CD4-positive, alpha-beta T cell (primary cell): Measurements from ENCODE around the gene C18orf54. TPM values are rescaled to one million over a fixed set of nuclear protein-coding genes. Genes with fewer than 3 reads are reported as not detected.

Experiments
- ATAC-seq: fragments of 200-7000 bp; cut with Tn5 transposase; one replicate; pipeline ENCODE4 v1.10.0; 2022; ENCODE audit warnings: mild to moderate bottlenecking; ENCODE audit not compliant: poor library complexity
- CTCF ChIA-PET: fragments of 350-600 bp; sonication (Branson Sonifier 250); formaldehyde crosslinking; loops from one replicate; lab custom pipeline; 2021; ENCODE audit warnings: antibody characterized with exemption, inconsistent platforms; lab: Charles Lee
- POLR2A ChIA-PET: fragments of 350-600 bp; sonication (Branson Sonifier 250); formaldehyde crosslinking; loops from one replicate; lab custom pipeline; 2021; ENCODE audit warnings: antibody characterized with exemption, inconsistent platforms; lab: Charles Lee
- DNase-seq, 14 experiments: peaks; one replicate each; pipeline ENCODE4 v3.0.0-alpha.2; 2013 to 2020; ENCODE audit warnings: mixed read lengths in 2 of 14
- H3K27ac ChIP-seq, 2 donors: one replicate each; pipeline versions ENCODE4 v1.5.1 to v1.7.0; 2013; ENCODE audit warnings: low read length in 2 of 2, low read depth in 1 of 2, mild to moderate bottlenecking in 1 of 2
- H3K27me3 ChIP-seq, 2 experiments: 1 replicate in 1 of 2; 2 replicates in 1 of 2; pipeline versions ENCODE4 v1.6.1 to v1.7.0; 2013; ENCODE audit warnings: low read length in 2 of 2, control low read depth in 1 of 2, mild to moderate bottlenecking in 1 of 2, moderate library complexity in 1 of 2; ENCODE audit not compliant: insufficient read depth in 2 of 2, control insufficient read depth in 1 of 2
- H3K36me3 ChIP-seq: one replicate; pipeline ENCODE4 v1.6.1; 2013; ENCODE audit warnings: low read length, control low read depth; ENCODE audit not compliant: insufficient read depth
- H3K4me1 ChIP-seq: one replicate; pipeline ENCODE4 v1.6.1; 2013; ENCODE audit warnings: low read length, control low read depth; ENCODE audit not compliant: insufficient read depth
- H3K4me3 ChIP-seq: one replicate; pipeline ENCODE4 v1.5.1; 2013; ENCODE audit warnings: mild to moderate bottlenecking, low read length, moderate library complexity
- H3K9me3 ChIP-seq, 2 experiments: 1 replicate in 1 of 2; 2 replicates in 1 of 2; pipeline versions ENCODE4 v1.6.1 to v1.7.0; 2013; ENCODE audit warnings: low read length in 2 of 2, mild to moderate bottlenecking in 2 of 2, control low read depth in 1 of 2, moderate library complexity in 1 of 2; ENCODE audit not compliant: control insufficient read depth in 1 of 2, insufficient read depth in 1 of 2
- H3K27ac Mint-ChIP-seq: one replicate; pipeline ENCODE4 v1.8.0; 2020; ENCODE audit warnings: mixed read lengths
- H3K27me3 Mint-ChIP-seq: one replicate; pipeline ENCODE4 v1.8.0; 2021; ENCODE audit warnings: mixed read lengths
- H3K36me3 Mint-ChIP-seq: one replicate; pipeline ENCODE4 v1.8.0; 2021; ENCODE audit warnings: low read depth, mixed read lengths
- H3K4me1 Mint-ChIP-seq: one replicate; pipeline ENCODE4 v1.8.0; 2021; ENCODE audit warnings: low read depth, mixed read lengths
- H3K4me3 Mint-ChIP-seq: one replicate; pipeline ENCODE4 v1.8.0; 2020; ENCODE audit warnings: mild to moderate bottlenecking, mixed read lengths
- H3K9me3 Mint-ChIP-seq: one replicate; pipeline ENCODE4 v1.8.0; 2020; ENCODE audit warnings: mixed read lengths
- CTCF ChIP-seq: fragments of 200-600 bp; IDR thresholded peaks from one replicate; pipeline ENCODE4 v1.8.0; 2022; ENCODE audit warnings: antibody characterized with exemption, mild to moderate bottlenecking
- intact Hi-C, 2 experiments: fragments of 100-400 bp; cut with DNase I in 1 of 2; cut with micrococcal nuclease in 1 of 2; formaldehyde crosslinking; loops; one replicate each; pipeline versions ENCODE4 v1.15.1 to v1.9.0; 2023 to 2025; cut with DNase I, micrococcal nuclease
- total RNA-seq, 174 experiments: library from RNA in 2 of 174; stranded (reverse) in 2 of 174; gene quantifications; one replicate each; pipeline ENCODE4 v1.2.3 and lab custom pipeline; 2021 to 2026

Gene C18orf54
- total RNA-seq, 2 experiments from 2014 or later: 0.44 to 0.47 TPM

GRCh38 chr18:54392543-54393023, 34.9 kb downstream of the C18orf54 start:
- ATAC-seq (peak; percentile 69), DNase-seq (peak in 3 of 14 experiments; percentile 54 to 74 (median 71))
- H3K27ac ChIP-seq: no peak overlapping the region
- H3K4me3 Mint-ChIP-seq: no peak overlapping the region
- no peak overlapping the region for H3K27ac Mint-ChIP-seq
- no peaks in the 10 kb centered on the region for H3K27me3 ChIP-seq
- H3K27me3 Mint-ChIP-seq: peaks cover 16% of the 10 kb centered on the region
- ChIA-PET POLR2A (no interaction called here), CTCF (interaction anchor here (0.6 to 1.1 kb wide), 6 partner anchors 22 to 190 kb away, joined by 3 to 4 read pairs (median 3); no protein-coding TSS in a partner anchor)
- H3K9me3 Mint-ChIP-seq: no peaks in the 10 kb centered on the region
- no peak overlapping the region for H3K4me3 ChIP-seq
- no peaks in the 10 kb centered on the region for H3K36me3 Mint-ChIP-seq
- intact Hi-C loops: loop anchor here (1.0 to 5.0 kb wide), 4 partner anchors 170 to 591 kb away; partner anchors contain the start of gene MBD2 (in 1 of the 2)
- H3K9me3 ChIP-seq: no peaks in the 10 kb centered on the region
- TF ChIP-seq CTCF: peak; percentile 80
- H3K4me1 ChIP-seq: no peaks in the 10 kb centered on the region
- H3K36me3 ChIP-seq: no peaks in the 10 kb centered on the region
- no peaks in the 10 kb centered on the region for H3K4me1 Mint-ChIP-seq

- ChIA-PET CTCF (no interaction called here), POLR2A (no interaction called here)
- Mint-ChIP-seq H3K27me3 (peaks cover 9% of the 10 kb centered on the region), H3K36me3 (no peaks in the 10 kb centered on the region), H3K9me3 (no peaks in the 10 kb centered on the region), H3K4me3 (no peak overlapping the region), H3K4me1 (no peaks in the 10 kb centered on the region), H3K27ac (no peak overlapping the region)
- Histone ChIP-seq H3K9me3 (no peaks in the 10 kb centered on the region), H3K27ac (no peak overlapping the region), H3K27me3 (no peaks in the 10 kb centered on the region), H3K4me3 (no peak overlapping the region), H3K36me3 (no peaks in the 10 kb centered on the region), H3K4me1 (no peaks in the 10 kb centered on the region)
- DNase-seq: no peak
- TF ChIP-seq CTCF: no peak
- intact Hi-C loops: loop anchor here (2.0 to 5.0 kb wide), 3 partner anchors 171 to 589 kb away; partner anchors contain the start of gene MBD2 (in 1 of the 2)
- ATAC-seq: no peak
These were observed 36.1 kb downstream of the C18orf54 start for GRCh38 chr18:54393648-54394294.

- Histone ChIP-seq H3K4me3 (no peak overlapping the region), H3K36me3 (no peaks in the 10 kb centered on the region), H3K9me3 (no peaks in the 10 kb centered on the region), H3K4me1 (no peaks in the 10 kb centered on the region), H3K27ac (no peak overlapping the region), H3K27me3 (no peaks in the 10 kb centered on the region)
- H3K9me3 Mint-ChIP-seq: no peaks in the 10 kb centered on the region
- H3K4me1 Mint-ChIP-seq: no peaks in the 10 kb centered on the region
- H3K4me3 Mint-ChIP-seq: no peak overlapping the region
- peaks cover 5% of the 10 kb centered on the region for H3K27me3 Mint-ChIP-seq
- DNase-seq (no peak), ATAC-seq (no peak)
- POLR2A ChIA-PET: no interaction called here
- intact Hi-C loops: no loop called here
- CTCF ChIA-PET: no interaction called here
- H3K36me3 Mint-ChIP-seq: no peaks in the 10 kb centered on the region
- H3K27ac Mint-ChIP-seq: no peak overlapping the region
- TF ChIP-seq CTCF: no peak
These were observed 39.1 kb downstream of the C18orf54 start for GRCh38 chr18:54396760-54397159.
